NK-92 (cell line): ENCODE data around the gene TMEM88.

Source experiments
- DNase-seq: peaks from one replicate; lab custom pipeline; 2025; ENCODE audit not compliant: unreplicated experiment; lab: John Stamatoyannopoulos, UW

TMEM88 gene

GRCh38 chr17:7884581-7885366 is 29.9 kb downstream of the TMEM88 start:
- no peak for DNase-seq

- no peak for DNase-seq
Observed at GRCh38 chr17:7885367-7886226, 30.7 kb downstream of the TMEM88 start.

- DNase-seq: no peak
Observed at GRCh38 chr17:7886227-7887037, 31.6 kb downstream of the TMEM88 start.

DNA sequence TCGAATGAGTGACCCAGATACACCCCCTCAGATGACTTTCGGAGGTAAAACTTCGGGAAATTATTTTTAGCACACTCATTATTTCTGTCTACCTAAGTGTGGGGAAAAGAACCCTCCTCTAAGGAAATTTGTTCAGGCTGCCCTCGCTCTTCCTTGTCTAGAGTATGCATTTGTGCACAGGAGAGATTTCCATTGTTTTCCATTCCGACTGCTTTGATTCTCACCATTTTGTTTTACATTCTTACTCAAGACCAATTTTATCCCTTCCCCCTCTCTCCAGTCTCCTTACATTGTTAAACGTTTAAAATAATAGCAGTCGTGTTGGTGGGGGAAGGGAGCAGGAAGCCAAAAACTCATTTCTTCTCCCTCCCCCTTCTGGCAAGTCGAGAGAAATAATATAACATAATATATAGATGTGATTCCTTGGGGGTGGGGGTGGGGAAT is 32.2 kb downstream of the TMEM88 start:
- DNase-seq: no peak

GRCh38 chr17:7887482-7888183 is 32.8 kb downstream of the TMEM88 start:
- no peak for DNase-seq

- no peak for DNase-seq
Observed at GRCh38 chr17:7888184-7888920, 33.5 kb downstream of the TMEM88 start, which contains the start of gene CHD3. Gene CHD3, plus strand, starts transcription at chr17:7888789. Its CDS starts 212 bp downstream, at chr17:7889001.

DNA sequence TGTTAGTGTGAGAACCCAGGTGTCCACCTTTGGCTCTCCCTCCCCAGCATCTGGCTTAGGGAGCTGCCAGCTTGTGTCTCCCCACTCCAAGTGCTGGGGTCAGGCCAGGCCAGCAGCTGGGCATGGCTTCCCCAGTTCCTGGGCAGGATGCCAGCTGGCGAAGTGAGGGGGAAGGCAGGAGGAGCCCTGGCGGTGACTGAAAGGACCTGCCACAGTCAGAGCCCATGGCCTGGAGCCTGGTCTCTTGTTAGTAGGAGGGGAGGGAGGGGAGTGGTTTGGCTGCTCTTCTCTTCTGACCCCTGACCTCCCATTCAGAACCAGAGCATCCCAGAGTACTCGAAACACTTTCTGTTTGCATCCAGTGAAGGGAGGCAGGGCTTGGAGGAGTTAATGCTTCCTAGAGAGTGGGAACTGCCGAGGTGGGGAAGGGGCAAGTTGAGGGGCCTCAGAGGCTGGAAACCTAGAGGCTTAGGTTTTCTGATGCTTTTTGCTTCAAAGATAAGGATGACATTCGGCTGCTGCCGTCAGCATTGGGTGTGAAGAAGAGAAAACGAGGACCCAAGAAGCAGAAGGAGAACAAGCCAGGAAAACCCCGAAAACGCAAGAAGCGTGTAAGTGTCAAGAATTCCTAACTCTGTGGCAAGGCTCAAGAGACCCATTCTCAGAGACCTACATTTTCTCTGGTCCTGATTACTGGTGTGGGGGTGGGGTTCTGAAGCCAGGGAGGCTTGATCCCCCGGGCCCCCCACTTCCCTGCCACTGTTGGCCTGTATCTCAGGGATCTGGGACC is 34.5 kb downstream of the TMEM88 start:
- no peak for DNase-seq

GRCh38 chr17:7893187-7893880 is 38.5 kb downstream of the TMEM88 start:
- no peak for DNase-seq

GRCh38 chr17:7894226-7894625 is 39.4 kb downstream of the TMEM88 start:
- DNase-seq: no peak

DNA sequence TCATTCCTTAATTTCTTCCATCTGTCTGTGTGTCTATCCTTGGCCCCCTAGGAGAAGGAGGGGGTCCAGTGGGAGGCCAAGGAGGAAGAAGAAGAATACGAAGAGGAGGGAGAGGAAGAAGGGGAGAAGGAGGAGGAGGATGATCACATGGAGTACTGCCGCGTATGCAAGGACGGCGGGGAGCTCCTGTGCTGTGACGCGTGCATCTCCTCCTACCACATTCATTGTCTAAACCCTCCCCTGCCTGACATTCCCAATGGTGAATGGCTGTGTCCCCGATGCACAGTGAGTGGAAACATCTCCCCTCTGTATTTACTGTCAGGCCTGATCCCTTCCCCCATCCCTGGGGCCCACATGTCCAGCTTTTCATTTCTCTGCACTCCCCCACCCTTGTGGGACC is 40.0 kb downstream of the TMEM88 start:
- DNase-seq: no peak

DNA sequence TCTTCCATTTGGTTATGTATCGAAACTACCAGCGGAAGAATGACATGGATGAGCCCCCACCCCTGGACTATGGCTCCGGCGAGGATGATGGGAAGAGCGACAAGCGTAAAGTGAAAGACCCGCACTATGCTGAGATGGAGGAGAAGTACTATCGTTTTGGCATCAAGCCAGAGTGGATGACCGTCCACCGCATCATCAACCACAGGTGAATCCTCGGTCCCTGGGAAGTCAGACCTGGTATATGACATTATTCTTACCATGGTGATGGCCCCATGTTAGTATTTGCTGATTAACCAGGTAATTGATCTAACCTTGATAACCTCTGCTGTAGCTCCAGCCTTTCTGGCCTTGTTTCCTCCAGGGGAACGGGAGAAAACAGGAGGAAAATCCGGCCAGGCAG is 42.2 kb downstream of the TMEM88 start:
- no peak for DNase-seq

DNA sequence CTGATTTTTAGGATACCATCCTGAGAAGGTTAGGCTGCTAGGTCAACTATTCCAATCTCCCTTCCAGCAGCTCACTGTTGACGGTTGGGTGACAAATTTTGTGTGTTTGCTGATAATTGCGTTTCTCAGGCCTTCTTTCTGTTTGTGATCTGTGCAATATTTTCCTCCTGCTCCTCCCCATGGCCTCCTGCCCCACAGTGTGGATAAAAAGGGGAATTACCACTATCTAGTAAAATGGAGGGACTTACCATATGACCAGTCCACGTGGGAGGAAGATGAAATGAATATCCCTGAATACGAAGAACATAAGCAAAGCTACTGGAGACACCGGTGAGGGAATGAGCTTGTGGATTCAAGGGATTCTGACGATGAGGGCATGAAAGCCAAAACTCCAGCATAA is 42.9 kb downstream of the TMEM88 start:
- no peak for DNase-seq

DNA sequence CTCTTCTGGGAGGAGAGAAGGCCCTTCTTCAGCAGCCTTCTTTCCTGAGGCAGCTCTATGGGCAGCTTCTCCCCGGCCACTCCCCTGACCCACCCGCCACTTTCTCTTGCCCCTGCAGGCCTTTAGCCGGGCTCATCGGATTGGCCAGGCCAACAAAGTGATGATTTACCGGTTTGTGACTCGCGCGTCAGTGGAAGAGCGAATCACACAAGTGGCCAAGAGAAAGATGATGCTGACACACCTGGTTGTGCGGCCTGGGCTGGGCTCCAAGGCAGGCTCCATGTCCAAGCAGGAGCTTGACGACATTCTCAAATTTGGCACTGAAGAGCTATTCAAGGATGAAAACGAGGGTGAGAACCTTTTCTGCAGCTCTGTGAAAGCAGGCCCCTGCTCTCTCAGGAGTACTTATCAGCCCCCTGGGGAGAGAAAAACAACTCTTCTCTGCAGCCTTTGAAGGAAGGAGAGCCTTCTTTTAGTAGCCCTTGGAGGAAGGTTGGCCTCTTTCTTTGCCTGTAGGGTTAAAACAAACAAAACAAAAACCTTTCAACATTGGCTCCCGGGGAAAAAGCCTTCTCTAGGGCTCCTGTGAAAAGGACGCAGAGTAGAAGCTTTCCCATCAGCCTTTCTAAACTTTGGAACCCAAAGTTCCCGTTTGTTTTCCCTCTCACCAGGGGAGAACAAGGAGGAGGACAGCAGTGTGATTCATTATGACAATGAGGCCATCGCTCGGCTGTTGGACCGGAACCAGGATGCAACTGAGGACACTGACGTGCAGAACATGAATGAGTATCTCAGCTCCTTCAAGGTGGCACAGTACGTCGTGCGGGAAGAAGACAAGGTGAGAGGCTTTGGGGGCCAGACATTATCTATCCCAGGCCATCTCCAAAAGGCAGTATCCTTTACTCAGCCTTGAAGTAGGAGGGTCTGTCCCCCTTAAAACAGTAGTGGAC is 48.6 kb downstream of the TMEM88 start:
- no peak for DNase-seq
